HG03280 (cell line): Measurements from ENCODE around the gene PLIN5.

ENCODE experiments used
- ATAC-seq: cut with Tn5 transposase; IDR thresholded peaks from one replicate; pipeline ENCODE4 v1.9.1; 2021; ENCODE audit warnings: mild to moderate bottlenecking, moderate library complexity; ENCODE audit not compliant: unreplicated experiment

Gene PLIN5

GRCh38 chr19:4507804-4508203, 27.2 kb downstream of the PLIN5 start:
- ATAC-seq = no peak

- no peak for ATAC-seq
Observed at GRCh38 chr19:4507150-4507452, 27.9 kb downstream of the PLIN5 start.

- ATAC-seq = no peak
Observed at GRCh38 chr19:4506449-4507149, 28.4 kb downstream of the PLIN5 start.

GRCh38 chr19:4505570-4506448, 29.2 kb downstream of the PLIN5 start:
- ATAC-seq = no peak

- ATAC-seq = no peak
Observed at GRCh38 chr19:4504891-4505569, 30.0 kb downstream of the PLIN5 start.

- ATAC-seq = no peak
Observed at GRCh38 chr19:4504297-4504701, 30.7 kb downstream of the PLIN5 start.

GRCh38 chr19:4503825-4504170, 31.2 kb downstream of the PLIN5 start:
- ATAC-seq = no peak

GRCh38 chr19:4503132-4503824, 31.7 kb downstream of the PLIN5 start:
- ATAC-seq = no peak

GRCh38 chr19:4502282-4503131, 32.5 kb downstream of the PLIN5 start:
- ATAC-seq = no peak

GRCh38 chr19:4501691-4502090, 33.3 kb downstream of the PLIN5 start:
- ATAC-seq = no peak

- no peak for ATAC-seq
Observed at GRCh38 chr19:4500841-4501591, 34.0 kb downstream of the PLIN5 start.

GRCh38 chr19:4499855-4500254, 35.2 kb downstream of the PLIN5 start:
- no peak for ATAC-seq

GRCh38 chr19:4499318-4499717, 35.7 kb downstream of the PLIN5 start:
- no peak for ATAC-seq

GRCh38 chr19:4498694-4499093, 36.3 kb downstream of the PLIN5 start:
- ATAC-seq = no peak

- ATAC-seq = no peak
Observed at GRCh38 chr19:4497770-4498389, 37.1 kb downstream of the PLIN5 start.

- ATAC-seq = no peak
Observed at GRCh38 chr19:4496304-4496703, 38.7 kb downstream of the PLIN5 start.

GRCh38 chr19:4495471-4495870, 39.6 kb downstream of the PLIN5 start:
- ATAC-seq = no peak

GRCh38 chr19:4494691-4495064, 40.3 kb downstream of the PLIN5 start:
- no peak for ATAC-seq

- ATAC-seq = no peak
Observed at GRCh38 chr19:4493929-4494690, 40.9 kb downstream of the PLIN5 start.
